Upper lobe of left lung (tissue), 6 donors: ENCODE results near the gene CSNK1D. TPM values are rescaled to one million over a fixed set of nuclear protein-coding genes. Genes with fewer than 3 reads are reported as not detected.

Source experiments
- ATAC-seq, 2 donors: fragments of 200-7000 bp; cut with Tn5 transposase; one replicate each; pipeline ENCODE4 v1.9.1; 2022; ENCODE audit warnings: mild to moderate bottlenecking in 2 of 2, moderate library complexity in 2 of 2; ENCODE audit not compliant: low FRiP score in 2 of 2
- DNase-seq, 2 donors: peaks; one replicate each; pipeline ENCODE4 v3.0.0-alpha.2; 2019 to 2020
- H3K27ac ChIP-seq, 4 donors: fragments of 200-600 bp; sonication (generic); one replicate each; pipeline ENCODE4 v1.5.1; 2016 to 2019
- H3K27me3 ChIP-seq, 4 donors: fragments of 200-600 bp; sonication (generic); one replicate each; pipeline ENCODE4 v1.5.1; 2017 to 2019
- H3K36me3 ChIP-seq, 4 donors: fragments of 200-600 bp; sonication (generic); one replicate each; pipeline ENCODE4 v1.5.1; 2016 to 2019
- H3K4me1 ChIP-seq, 4 donors: fragments of 200-600 bp; sonication (generic); one replicate each; pipeline ENCODE4 v1.5.1; 2018 to 2019
- H3K4me3 ChIP-seq, 4 donors: fragments of 200-600 bp; sonication (generic); one replicate each; pipeline ENCODE4 v1.5.1; 2017 to 2019; ENCODE audit warnings: mild to moderate bottlenecking in 2 of 4, moderate library complexity in 1 of 4
- H3K9me3 ChIP-seq, 4 donors: fragments of 200-600 bp; sonication (generic); one replicate each; pipeline ENCODE4 v1.5.1; 2018 to 2019
- CTCF ChIP-seq, 6 experiments: fragments of 450-650 bp in 4 of 6; fragments of 200-600 bp in 2 of 6; sonication (generic) in 2 of 6; IDR thresholded peaks; one replicate each; pipeline ENCODE4 v1.5.1; 2016 to 2019; ENCODE audit warnings: antibody characterized with exemption in 6 of 6
- EP300 ChIP-seq, 4 donors: sonication (generic); formaldehyde crosslinking; IDR thresholded peaks; one replicate each; pipeline ENCODE4 v1.5.1; 2017; ENCODE audit warnings: antibody characterized with exemption in 4 of 4, control low read depth in 2 of 4
- POLR2A ChIP-seq, 4 donors: fragments of 450-650 bp; IDR thresholded peaks; one replicate each; pipeline ENCODE4 v1.5.1; 2016 to 2017; ENCODE audit warnings: antibody characterized with exemption in 4 of 4, mild to moderate bottlenecking in 2 of 4
- POLR2AphosphoS5 ChIP-seq, 2 donors: sonication (generic); formaldehyde crosslinking; IDR thresholded peaks; one replicate each; pipeline ENCODE4 v1.5.1; 2017; ENCODE audit warnings: antibody characterized with exemption in 2 of 2
- WGBS, 2 donors: methylation state at CpG; one replicate each; pipeline ENCODE4 v1.1.5; 2017 to 2018; 5-methylcytosine and 5-hydroxymethylcytosine counted together
- total RNA-seq, 6 donors: library from RNA; depleted of rRNA in 4 of 6; stranded (reverse); fragments of >200 nt in 4 of 6; gene quantifications; one replicate each; pipeline versions ENCODE4 v1.1.0 to v1.2.1, GENCODE V29; 2016 to 2021
- donor health status: DM: no; HTN: no; CAD: no; lungs with moderate emphysema.
- donor health status: DM: no; HTN: yes; CAD: no; lungs with severe emphysema.

Gene CSNK1D
- total RNA-seq, 6 donors from 2014 or later, result 80.6 to 228 (median 152) TPM

- Histone ChIP-seq H3K4me1 (peaks cover 0 to 4% (median 1%) of the 10 kb centered on the region in 4 donors), H3K4me3 (no peak overlapping the region), H3K27ac (no peak overlapping the region), H3K27me3 (no peaks in the 10 kb centered on the region), H3K36me3 (peaks cover 75 to 97% (median 90%) of the 10 kb centered on the region in 4 donors), H3K9me3 (no peaks in the 10 kb centered on the region)
- ATAC-seq (no peak), DNase-seq (peak in 1 of 2 donors; percentile 56)
- 92 to 96% methylated on average over 13 to 28 of the region's 28 CpGs for WGBS, 2 donors
- TF ChIP-seq POLR2A (IDR thresholded peaks at IDR 0.05) (no peak), CTCF (IDR thresholded peaks at IDR 0.05) (no peak), POLR2AphosphoS5 (IDR thresholded peaks at IDR 0.05) (no peak), EP300 (IDR thresholded peaks at IDR 0.05) (no peak)
Measured at GRCh38 chr17:82252511-82253178, 20.9 kb downstream of the CSNK1D start.

- Histone ChIP-seq H3K27ac (no peak overlapping the region), H3K4me1 (peaks cover 14 to 20% (median 16%) of the 10 kb centered on the region in 4 donors), H3K27me3 (no peaks in the 10 kb centered on the region), H3K9me3 (no peaks in the 10 kb centered on the region), H3K4me3 (no peak overlapping the region), H3K36me3 (peaks cover 76 to 100% (median 92%) of the 10 kb centered on the region in 4 donors)
- no peak for TF ChIP-seq POLR2A (IDR thresholded peaks at IDR 0.05)
- no peak for TF ChIP-seq POLR2AphosphoS5 (IDR thresholded peaks at IDR 0.05)
- TF ChIP-seq CTCF (IDR thresholded peaks at IDR 0.05), result no peak
- no peak for TF ChIP-seq EP300 (IDR thresholded peaks at IDR 0.05)
- ATAC-seq, result no peak
- peak in 1 of 2 donors; percentile 43 for DNase-seq
- WGBS, 2 donors, result 93 to 95% methylated on average over 21 to 23 of the region's 25 CpGs
Measured at GRCh38 chr17:82250868-82251500, 22.5 kb downstream of the CSNK1D start.

GRCh38 chr17:82249896-82250581, 23.5 kb downstream of the CSNK1D start:
- H3K4me1 ChIP-seq, result peaks cover 14 to 20% (median 16%) of the 10 kb centered on the region in 4 donors
- H3K27me3 ChIP-seq, result no peaks in the 10 kb centered on the region
- DNase-seq, result peak in 1 of 2 donors; percentile 76
- no peak overlapping the region for H3K4me3 ChIP-seq
- peaks cover 79 to 100% (median 93%) of the 10 kb centered on the region in 4 donors for H3K36me3 ChIP-seq
- no peak for ATAC-seq
- WGBS, 2 donors, result 92% methylated on average over 27 to 28 of the region's 33 CpGs
- no peak for TF ChIP-seq POLR2A (IDR thresholded peaks at IDR 0.05)
- TF ChIP-seq POLR2AphosphoS5 (IDR thresholded peaks at IDR 0.05), result no peak
- no peak for TF ChIP-seq EP300 (IDR thresholded peaks at IDR 0.05)
- no peak for TF ChIP-seq CTCF (IDR thresholded peaks at IDR 0.05)
- H3K27ac ChIP-seq, result no peak overlapping the region
- H3K9me3 ChIP-seq, result no peaks in the 10 kb centered on the region

GRCh38 chr17:82248815-82249674, 24.5 kb downstream of the CSNK1D start:
- Histone ChIP-seq H3K9me3 (no peaks in the 10 kb centered on the region), H3K27me3 (no peaks in the 10 kb centered on the region), H3K4me3 (no peak overlapping the region), H3K27ac (no peak overlapping the region), H3K36me3 (peaks cover 85 to 100% (median 96%) of the 10 kb centered on the region in 4 donors), H3K4me1 (peaks cover 14 to 20% (median 16%) of the 10 kb centered on the region in 4 donors)
- peak in 1 of 2 donors; percentile 84 for DNase-seq
- TF ChIP-seq POLR2AphosphoS5 (IDR thresholded peaks at IDR 0.05) (no peak), CTCF (IDR thresholded peaks at IDR 0.05) (no peak), EP300 (IDR thresholded peaks at IDR 0.05) (no peak), POLR2A (IDR thresholded peaks at IDR 0.05) (no peak)
- no peak for ATAC-seq
- 94% methylated on average over 30 to 54 of the region's 54 CpGs for WGBS, 2 donors
